HEK293 (cell line): Measurements from ENCODE around the gene C6orf58.

Source experiments
- CTCF ChIA-PET: fragments of 350-600 bp; formaldehyde crosslinking; extraction: SDS; loops from one replicate; lab custom pipeline; 2021; ENCODE audit warnings: antibody characterized with exemption; lab: Yijun Ruan, JAX
- POLR2A ChIA-PET: fragments of 300-600 bp; formaldehyde crosslinking; extraction: SDS; loops from one replicate; lab custom pipeline; 2020; ENCODE audit warnings: antibody characterized with exemption, inconsistent platforms; lab: Yijun Ruan, JAX
- H3K27ac ChIP-seq: fragments of 200-500 bp; sonication (Bioruptor generic); 2 replicates; pipeline ENCODE4 v1.5.1; 2014; ENCODE audit warnings: low read depth, low read length, control low read depth, inconsistent platforms; ENCODE audit errors: extremely low read depth
- H3K36me3 ChIP-seq, 2 experiments: fragments of 200-500 bp in 1 of 2; sonication (Bioruptor generic) in 1 of 2; 1 replicate in 1 of 2; 2 replicates in 1 of 2; pipeline ENCODE4 v1.5.1; 2014 to 2017; ENCODE audit warnings: inconsistent platforms in 2 of 2, low read length in 2 of 2; ENCODE audit not compliant: control insufficient read depth in 2 of 2, insufficient read depth in 1 of 2
- H3K4me1 ChIP-seq: fragments of 200-500 bp; sonication (Bioruptor generic); 2 replicates; pipeline ENCODE4 v1.5.1; 2014; ENCODE audit warnings: mild to moderate bottlenecking, low read length, inconsistent platforms; ENCODE audit not compliant: control insufficient read depth, insufficient read depth
- H3K4me3 ChIP-seq: 2 replicates; pipeline ENCODE4 v1.5.1; 2011; ENCODE audit warnings: low read depth, mild to moderate bottlenecking, control low read depth, low read length, moderate library complexity
- H3K9me3 ChIP-seq: fragments of 200-500 bp; sonication (Bioruptor generic); 2 replicates; pipeline ENCODE4 v1.5.1; 2014; ENCODE audit warnings: low read depth, low read length, inconsistent platforms; ENCODE audit not compliant: control insufficient read depth, insufficient read depth
- FEZF1 ChIP-seq: fragments of 450-650 bp; formaldehyde crosslinking; IDR thresholded peaks from 2 replicates; pipeline ENCODE4 v1.5.1; 2016; ENCODE audit warnings: missing biosample characterization, missing genetic modification characterization
- GLI2 ChIP-seq: fragments of 450-650 bp; formaldehyde crosslinking; IDR thresholded peaks from 2 replicates; pipeline ENCODE4; 2017; ENCODE audit warnings: missing biosample characterization, missing genetic modification characterization, low read depth, borderline replicate concordance
- INSM2 ChIP-seq: fragments of 450-650 bp; formaldehyde crosslinking; IDR thresholded peaks from 2 replicates; pipeline ENCODE4 v1.5.1; 2016; ENCODE audit warnings: missing biosample characterization, missing genetic modification characterization
- MYNN ChIP-seq: fragments of 450-650 bp; formaldehyde crosslinking; IDR thresholded peaks from 2 replicates; pipeline ENCODE4 v1.5.1; 2016; ENCODE audit warnings: missing biosample characterization, missing genetic modification characterization, borderline replicate concordance
- WT1 ChIP-seq: fragments of 450-650 bp; formaldehyde crosslinking; IDR thresholded peaks from 2 replicates; pipeline ENCODE4 v1.5.1; 2016; ENCODE audit warnings: missing biosample characterization, missing genetic modification characterization
- ZBTB21 ChIP-seq: fragments of 450-650 bp; formaldehyde crosslinking; IDR thresholded peaks from 2 replicates; pipeline ENCODE4 v1.5.1; 2017; ENCODE audit warnings: missing biosample characterization, missing genetic modification characterization
- ZBTB8A ChIP-seq: fragments of 450-650 bp; formaldehyde crosslinking; IDR thresholded peaks from 2 replicates; pipeline ENCODE4 v1.5.1; 2016; ENCODE audit warnings: missing biosample characterization, missing genetic modification characterization
- ZEB2 ChIP-seq: fragments of 450-650 bp; formaldehyde crosslinking; IDR thresholded peaks from 2 replicates; pipeline ENCODE4 v1.5.1; 2016; ENCODE audit warnings: missing biosample characterization, missing genetic modification characterization
- ZFP69B ChIP-seq: fragments of 450-650 bp; formaldehyde crosslinking; IDR thresholded peaks from 2 replicates; pipeline ENCODE4 v1.5.1; 2016; ENCODE audit warnings: missing biosample characterization, missing genetic modification characterization
- ZNF174 ChIP-seq: fragments of 450-650 bp; formaldehyde crosslinking; IDR thresholded peaks from 2 replicates; pipeline ENCODE4 v1.5.0; 2017; ENCODE audit warnings: missing biosample characterization, mild to moderate bottlenecking, missing genetic modification characterization
- ZNF239 ChIP-seq: fragments of 450-650 bp; formaldehyde crosslinking; IDR thresholded peaks from 2 replicates; pipeline ENCODE4 v1.5.1; 2016; ENCODE audit warnings: missing biosample characterization, missing genetic modification characterization
- ZNF248 ChIP-seq: fragments of 450-650 bp; formaldehyde crosslinking; IDR thresholded peaks from 2 replicates; pipeline ENCODE4 v1.5.1; 2017; ENCODE audit warnings: missing biosample characterization, missing genetic modification characterization
- ZNF354C ChIP-seq: fragments of 450-650 bp; formaldehyde crosslinking; IDR thresholded peaks from 2 replicates; pipeline ENCODE4 v1.5.1; 2016; ENCODE audit warnings: missing biosample characterization, missing genetic modification characterization, low read depth, borderline replicate concordance
- ZNF521 ChIP-seq: fragments of 450-650 bp; formaldehyde crosslinking; IDR thresholded peaks from 2 replicates; pipeline ENCODE4 v1.5.1; 2017; ENCODE audit warnings: missing biosample characterization, mild to moderate bottlenecking, missing genetic modification characterization
- ZNF548 ChIP-seq: fragments of 450-650 bp; formaldehyde crosslinking; IDR thresholded peaks from 2 replicates; pipeline ENCODE4 v1.5.1; 2016; ENCODE audit warnings: missing biosample characterization, missing genetic modification characterization
- ZNF555 ChIP-seq: fragments of 450-650 bp; formaldehyde crosslinking; conservative IDR thresholded peaks from 2 replicates; pipeline ENCODE4 v1.5.1; 2017; ENCODE audit warnings: missing biosample characterization, mild to moderate bottlenecking, missing genetic modification characterization, inconsistent platforms
- ZNF624 ChIP-seq: fragments of 450-650 bp; formaldehyde crosslinking; IDR thresholded peaks from 2 replicates; pipeline ENCODE4 v1.5.1; 2017; ENCODE audit warnings: missing biosample characterization, missing genetic modification characterization
- ZNF626 ChIP-seq: fragments of 450-650 bp; sonication (Bioruptor Pico); formaldehyde crosslinking; IDR thresholded peaks from 2 replicates; pipeline ENCODE4 v1.5.1; 2018; ENCODE audit warnings: missing biosample characterization, missing genetic modification characterization, inconsistent platforms
- ZNF791 ChIP-seq: fragments of 450-650 bp; formaldehyde crosslinking; IDR thresholded peaks from 2 replicates; pipeline ENCODE4 v1.5.1; 2016; ENCODE audit warnings: missing biosample characterization, missing genetic modification characterization
- ZSCAN4 ChIP-seq: fragments of 450-650 bp; formaldehyde crosslinking; IDR thresholded peaks from 2 replicates; pipeline ENCODE4 v1.5.1; 2017; ENCODE audit warnings: missing biosample characterization, missing genetic modification characterization

C6orf58 gene

GRCh38 chr6:127635091-127635490, 58.1 kb downstream of the C6orf58 start:
- ChIA-PET CTCF (no interaction called here), POLR2A (no interaction called here)
- H3K27ac ChIP-seq: no peak overlapping the region
- no peak overlapping the region for H3K4me3 ChIP-seq
- no peak for TF ChIP-seq ZBTB8A (tag by site-specific recombination)
- no peak for TF ChIP-seq ZNF248
- TF ChIP-seq MYNN: no peak
- TF ChIP-seq ZNF624: no peak
- TF ChIP-seq ZFP69B: no peak
- no peak for TF ChIP-seq ZSCAN4 (tag by site-specific recombination)
- no peaks in the 10 kb centered on the region for H3K9me3 ChIP-seq
- no peaks in the 10 kb centered on the region for H3K36me3 ChIP-seq
- H3K4me1 ChIP-seq: no peaks in the 10 kb centered on the region

- Histone ChIP-seq H3K27ac (no peak overlapping the region), H3K9me3 (no peaks in the 10 kb centered on the region), H3K4me1 (no peaks in the 10 kb centered on the region), H3K4me3 (no peak overlapping the region), H3K36me3 (no peaks in the 10 kb centered on the region)
- CTCF ChIA-PET: interaction anchor here (0.7 to 1.4 kb wide), 5 partner anchors 28 to 319 kb away, joined by 3 to 7 read pairs (median 3); no protein-coding TSS in a partner anchor
- POLR2A ChIA-PET: no interaction called here
- TF ChIP-seq ZNF555 (tag by site-specific recombination): no peak
- TF ChIP-seq INSM2: no peak
- no peak for TF ChIP-seq ZNF239 (tag by site-specific recombination)
- TF ChIP-seq ZNF626: no peak
- no peak for TF ChIP-seq ZNF521
- no peak for TF ChIP-seq ZNF174 (tag by site-specific recombination)
- no peak for TF ChIP-seq ZBTB21 (tag by site-specific recombination)
- no peak for TF ChIP-seq FEZF1 (tag by site-specific recombination)
- TF ChIP-seq ZEB2 (tag by site-specific recombination): no peak
- TF ChIP-seq ZNF548 (tag by site-specific recombination): no peak
- TF ChIP-seq WT1 (tag by site-specific recombination): no peak
- TF ChIP-seq ZNF791 (tag by site-specific recombination): no peak
- no peak for TF ChIP-seq GLI2 (tag by site-specific recombination)
- TF ChIP-seq ZNF354C (tag by site-specific recombination): no peak
Measured at GRCh38 chr6:127637830-127638409, 60.9 kb downstream of the C6orf58 start.
